HFFc6 (cell line): ENCODE measurements around the gene ALAS1. TPM values are rescaled to one million over a fixed set of nuclear protein-coding genes. Genes with fewer than 3 reads are reported as not detected.
"Not testable (repeated sequence)": the region's sequence is repeated elsewhere in the genome, so short reads cannot be mapped to it uniquely, and the experiment has no call there.

Experiments
- DNase-seq: peaks from one replicate; pipeline ENCODE4 v3.0.0-alpha.2; 2018
- H3K27ac Mint-ChIP-seq: 2 replicates; pipeline ENCODE4 v1.8.0; 2020; ENCODE audit warnings: mild to moderate bottlenecking, mixed read lengths
- H3K27me3 Mint-ChIP-seq: 2 replicates; pipeline ENCODE4 v1.8.0; 2021; ENCODE audit warnings: mild to moderate bottlenecking, moderate library complexity, mixed read lengths; ENCODE audit not compliant: insufficient read depth
- H3K36me3 Mint-ChIP-seq: 2 replicates; pipeline ENCODE4 v1.8.0; 2021; ENCODE audit warnings: low read depth, mixed read lengths
- H3K4me1 Mint-ChIP-seq: 2 replicates; pipeline ENCODE4 v1.8.0; 2020; ENCODE audit warnings: low read depth, mixed read lengths
- H3K4me3 Mint-ChIP-seq: 2 replicates; pipeline ENCODE4 v1.8.0; 2020; ENCODE audit warnings: mild to moderate bottlenecking, moderate library complexity, mixed read lengths
- H3K9me3 Mint-ChIP-seq: 2 replicates; pipeline ENCODE4 v1.8.0; 2020; ENCODE audit warnings: mild to moderate bottlenecking, mixed read lengths
- CTCF ChIP-seq: fragments of 200-600 bp; sonication (generic); IDR thresholded peaks from 2 replicates; pipeline ENCODE4 v1.5.0; 2021; ENCODE audit warnings: antibody characterized with exemption, mild to moderate bottlenecking
- total RNA-seq, 6 experiments: library from RNA; stranded (reverse); fragmentation: NEBNext Ultra II Directional; extraction: Animal tissue kit (Norgen Biotek cat#: 25700); gene quantifications; 2 replicates in 1 of 6; 3 replicates in 5 of 6; pipeline ENCODE4 v1.2.3, GENCODE V29; 2021

The ALAS1 gene
- total RNA-seq, 6 experiments from 2014 or later, result 31.5 to 39.1 (median 35.1) TPM

- H3K27me3 Mint-ChIP-seq, result peaks cover 15% of the 10 kb centered on the region
- no peak overlapping the region for H3K4me3 Mint-ChIP-seq
- H3K9me3 Mint-ChIP-seq, result no peaks in the 10 kb centered on the region
- no peaks in the 10 kb centered on the region for H3K36me3 Mint-ChIP-seq
- TF ChIP-seq CTCF, result no peak
- H3K4me1 Mint-ChIP-seq, result peaks cover 17% of the 10 kb centered on the region
- no peak overlapping the region for H3K27ac Mint-ChIP-seq
- DNase-seq, result no peak
Observed at GRCh38 chr3:52174896-52175295, 23.1 kb upstream of the ALAS1 start.

GRCh38 chr3:52175416-52176179 is 22.4 kb upstream of the ALAS1 start:
- no peak for TF ChIP-seq CTCF
- no peaks in the 10 kb centered on the region for H3K9me3 Mint-ChIP-seq
- no peaks in the 10 kb centered on the region for H3K36me3 Mint-ChIP-seq
- no peak for DNase-seq
- H3K4me3 Mint-ChIP-seq, result no peak overlapping the region
- no peak overlapping the region for H3K27ac Mint-ChIP-seq
- H3K27me3 Mint-ChIP-seq, result peaks cover 17% of the 10 kb centered on the region
- peaks cover 17% of the 10 kb centered on the region for H3K4me1 Mint-ChIP-seq

GRCh38 chr3:52176180-52176752 is 21.7 kb upstream of the ALAS1 start:
- no peak overlapping the region for H3K27ac Mint-ChIP-seq
- no peak for DNase-seq
- peaks cover 17% of the 10 kb centered on the region for H3K27me3 Mint-ChIP-seq
- H3K4me1 Mint-ChIP-seq, result peaks cover 13% of the 10 kb centered on the region
- no peak overlapping the region for H3K4me3 Mint-ChIP-seq
- H3K36me3 Mint-ChIP-seq, result no peaks in the 10 kb centered on the region
- TF ChIP-seq CTCF, result no peak
- H3K9me3 Mint-ChIP-seq, result no peaks in the 10 kb centered on the region

- no peak for TF ChIP-seq CTCF
- no peak for DNase-seq
Observed at GRCh38 chr3:52176951-52177700, 20.8 kb upstream of the ALAS1 start.

GRCh38 chr3:52177701-52178042 is 20.3 kb upstream of the ALAS1 start:
- no peak for DNase-seq
- Mint-ChIP-seq H3K9me3 (no peaks in the 10 kb centered on the region), H3K27me3 (peaks cover 19% of the 10 kb centered on the region), H3K4me1 (peaks cover 6% of the 10 kb centered on the region), H3K27ac (no peak overlapping the region), H3K4me3 (no peak overlapping the region), H3K36me3 (no peaks in the 10 kb centered on the region)
- no peak for TF ChIP-seq CTCF

More at GRCh38 chr3:52176951-52177700, 20.8 kb upstream of the ALAS1 start:
- no peak overlapping the region for H3K4me3 Mint-ChIP-seq
- peaks cover 6% of the 10 kb centered on the region for H3K4me1 Mint-ChIP-seq
- H3K36me3 Mint-ChIP-seq, result no peaks in the 10 kb centered on the region
- no peak overlapping the region for H3K27ac Mint-ChIP-seq
- H3K9me3 Mint-ChIP-seq, result no peaks in the 10 kb centered on the region
- peaks cover 17% of the 10 kb centered on the region for H3K27me3 Mint-ChIP-seq

- H3K36me3 Mint-ChIP-seq, H3K27ac Mint-ChIP-seq, H3K4me3 Mint-ChIP-seq, H3K9me3 Mint-ChIP-seq, DNase-seq, H3K4me1 Mint-ChIP-seq: not testable (repeated sequence)
- peaks cover 21% of the 10 kb centered on the region for H3K27me3 Mint-ChIP-seq
Observed at GRCh38 chr3:52178126-52178525, 19.8 kb upstream of the ALAS1 start.
